DOHH2 (cell line): ENCODE results near the gene SNX24.

Experiments used
- H3F3A ChIP-seq: fragments of 200-600 bp; sonication (generic), shearing (Covaris generic); 2 replicates; pipeline ENCODE4 v1.6.0; 2016; ENCODE audit warnings: antibody characterized with exemption, mild to moderate bottlenecking; ENCODE audit not compliant: control insufficient read depth, insufficient read depth
- H3K27ac ChIP-seq: fragments of 200-600 bp; sonication (generic); 2 replicates; pipeline ENCODE4 v1.5.1; 2014; ENCODE audit warnings: low read depth, mild to moderate bottlenecking, low read length, moderate library complexity
- H3K27me3 ChIP-seq: fragments of 200-600 bp; sonication (generic); 2 replicates; pipeline ENCODE4 v1.6.1; 2014; ENCODE audit warnings: mild to moderate bottlenecking, low read length, mixed read lengths; ENCODE audit not compliant: control insufficient read depth
- H3K36me3 ChIP-seq: fragments of 200-600 bp; sonication (generic); 2 replicates; pipeline ENCODE4 v1.6.1; 2014; ENCODE audit warnings: mild to moderate bottlenecking, low read length, moderate library complexity, mixed read lengths; ENCODE audit not compliant: control insufficient read depth
- H3K4me1 ChIP-seq: fragments of 200-600 bp; sonication (generic); 2 replicates; pipeline ENCODE4 v1.6.1; 2014; ENCODE audit warnings: mild to moderate bottlenecking, low read length, mixed read lengths; ENCODE audit not compliant: control insufficient read depth
- H3K4me2 ChIP-seq: fragments of 200-600 bp; sonication (generic); 2 replicates; pipeline ENCODE4 v1.6.0; 2014; ENCODE audit warnings: mild to moderate bottlenecking, low read length, moderate library complexity
- H3K4me3 ChIP-seq: fragments of 200-600 bp; sonication (generic); 2 replicates; pipeline ENCODE4 v1.5.1; 2014; ENCODE audit warnings: mild to moderate bottlenecking, low read length, mixed read lengths
- H3K79me2 ChIP-seq: fragments of 200-600 bp; sonication (generic); 2 replicates; pipeline ENCODE4 v1.6.1; 2014; ENCODE audit warnings: mild to moderate bottlenecking, low read length, mixed read lengths; ENCODE audit not compliant: control insufficient read depth
- H3K9me2 ChIP-seq: fragments of 200-600 bp; sonication (generic); replicated peaks from 2 replicates; pipeline ENCODE4 v1.6.1; 2014; ENCODE audit warnings: mild to moderate bottlenecking, low read length, mixed read lengths; ENCODE audit not compliant: control insufficient read depth
- H3K9me3 ChIP-seq: fragments of 200-600 bp; sonication (generic); 2 replicates; pipeline ENCODE4 v1.6.1; 2014; ENCODE audit warnings: antibody characterized with exemption, low read length, mixed read lengths; ENCODE audit not compliant: control insufficient read depth, insufficient read depth
- H4K20me1 ChIP-seq: fragments of 200-600 bp; sonication (generic); 2 replicates; pipeline ENCODE4 v1.6.0; 2014; ENCODE audit warnings: low read depth, mild to moderate bottlenecking, antibody characterized with exemption, low read length, moderate library complexity; ENCODE audit not compliant: control insufficient read depth, insufficient read depth
- CTCF ChIP-seq: fragments of 200-600 bp; sonication (generic); IDR thresholded peaks from one replicate; pipeline ENCODE4 v1.5.1; 2014; ENCODE audit warnings: antibody characterized with exemption, mild to moderate bottlenecking, low read depth, low read length; ENCODE audit not compliant: poor library complexity, severe bottlenecking
- EZH2phosphoT487 ChIP-seq: fragments of 200-600 bp; sonication (generic); IDR thresholded peaks from 2 replicates; pipeline ENCODE4 v1.6.1; 2017; ENCODE audit warnings: borderline replicate concordance, mild to moderate bottlenecking, antibody characterized with exemption, low read length, moderate library complexity, mixed read lengths

Gene SNX24

GRCh38 chr5:123037104-123037418 is 191.6 kb downstream of the SNX24 start:
- no peaks in the 10 kb centered on the region for H3K79me2 ChIP-seq
- no peak overlapping the region for H3K27ac ChIP-seq
- TF ChIP-seq CTCF (no peak), EZH2phosphoT487 (0 out of 2 replicates have a peak, but pooled peaks have one; percentile 31)
- no peaks in the 10 kb centered on the region for H3K36me3 ChIP-seq
- no peak overlapping the region for H3K4me3 ChIP-seq
- H3K4me2 ChIP-seq: no peak overlapping the region
- H3K9me3 ChIP-seq: 0 out of 2 replicates have a peak, but pooled peaks cover 4% of the 10 kb centered on the region
- no peaks in the 10 kb centered on the region for H4K20me1 ChIP-seq
- H3K4me1 ChIP-seq: no peaks in the 10 kb centered on the region
- H3K27me3 ChIP-seq: peaks cover 23% of the 10 kb centered on the region
- H3F3A ChIP-seq: no peaks in the 10 kb centered on the region
- no peaks in the 10 kb centered on the region for H3K9me2 ChIP-seq

DNA sequence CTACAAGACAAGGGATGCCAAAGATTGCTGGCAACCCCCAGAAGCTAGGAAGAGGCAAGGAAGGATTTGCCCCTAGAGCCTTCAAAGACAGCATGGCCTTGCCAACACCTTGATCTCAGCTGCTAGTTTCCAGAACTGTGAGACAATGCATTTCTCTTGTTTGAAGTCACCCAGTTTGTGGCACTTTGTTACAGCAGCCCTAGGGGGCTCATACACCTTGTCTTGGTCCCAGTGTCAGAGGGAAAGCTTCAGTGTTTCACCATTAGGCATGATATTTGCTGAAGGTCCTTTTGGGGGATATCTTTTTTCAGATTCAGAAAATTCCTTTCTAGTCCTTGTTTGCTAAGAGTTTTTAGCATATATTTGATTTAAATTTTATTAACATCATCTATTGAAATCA is 194.3 kb downstream of the SNX24 start:
- Histone ChIP-seq H3K27ac (no peak overlapping the region), H4K20me1 (no peaks in the 10 kb centered on the region), H3K4me2 (no peak overlapping the region), H3K27me3 (peaks cover 23% of the 10 kb centered on the region), H3K36me3 (no peaks in the 10 kb centered on the region), H3K4me3 (no peak overlapping the region), H3K9me2 (no peaks in the 10 kb centered on the region), H3K9me3 (peaks cover 4% of the 10 kb centered on the region; the same call in 1 of the 2 replicates), H3F3A (no peaks in the 10 kb centered on the region), H3K79me2 (no peaks in the 10 kb centered on the region), H3K4me1 (no peaks in the 10 kb centered on the region)
- TF ChIP-seq CTCF: no peak
- TF ChIP-seq EZH2phosphoT487: no peak

DNA sequence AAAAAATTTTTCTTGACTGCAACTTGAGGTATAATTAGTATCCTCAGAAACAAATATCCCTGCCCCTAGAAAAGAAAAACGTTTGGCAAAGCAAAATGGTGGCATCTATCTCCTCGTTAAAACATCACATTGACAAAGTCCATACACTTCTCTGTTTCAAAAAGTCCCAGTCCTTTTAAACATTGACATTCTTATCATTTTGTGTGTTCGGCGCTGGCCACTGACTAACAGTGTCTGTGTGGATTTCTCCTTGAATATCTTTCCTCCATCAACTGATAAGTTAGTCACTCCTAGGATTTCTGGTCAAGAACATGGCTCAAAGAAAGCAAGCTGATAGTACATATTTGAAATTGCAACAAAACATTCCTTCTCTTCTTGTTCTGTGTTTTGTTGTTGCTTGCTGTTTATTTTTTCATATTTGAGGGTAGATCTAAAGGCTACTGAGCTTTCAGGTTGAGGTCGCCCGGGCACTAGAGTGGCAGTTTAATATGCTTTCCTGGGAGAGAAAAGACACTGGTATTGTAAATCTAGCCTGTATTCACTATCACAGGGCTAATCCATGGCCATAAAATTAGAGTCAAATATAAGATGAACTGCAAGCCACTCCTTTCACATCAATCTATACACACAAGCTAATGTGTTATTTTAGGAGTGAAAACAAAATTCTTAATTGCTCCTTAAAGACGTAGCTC is 199.7 kb downstream of the SNX24 start:
- Histone ChIP-seq H3K4me2 (no peak overlapping the region), H4K20me1 (no peaks in the 10 kb centered on the region), H3K4me1 (no peaks in the 10 kb centered on the region), H3F3A (no peaks in the 10 kb centered on the region), H3K27me3 (no peaks in the 10 kb centered on the region), H3K27ac (no peak overlapping the region), H3K79me2 (no peaks in the 10 kb centered on the region), H3K9me2 (no peaks in the 10 kb centered on the region), H3K36me3 (no peaks in the 10 kb centered on the region), H3K9me3 (no peaks in the 10 kb centered on the region; the same call in 1 of the 2 replicates), H3K4me3 (no peak overlapping the region)
- TF ChIP-seq CTCF: no peak
- TF ChIP-seq EZH2phosphoT487: no peak
